Measurements from ENCODE around the gene C12orf57. TPM values are rescaled to one million over a fixed set of nuclear protein-coding genes. Genes with fewer than 3 reads are reported as not detected.

Gene C12orf57
- total and polyA plus RNA-seq, 2 of the 13 experiments (the other 11 are each of a cell fraction or from before 2014, with no cell fraction given): 84.0 to 287 TPM

DNA sequence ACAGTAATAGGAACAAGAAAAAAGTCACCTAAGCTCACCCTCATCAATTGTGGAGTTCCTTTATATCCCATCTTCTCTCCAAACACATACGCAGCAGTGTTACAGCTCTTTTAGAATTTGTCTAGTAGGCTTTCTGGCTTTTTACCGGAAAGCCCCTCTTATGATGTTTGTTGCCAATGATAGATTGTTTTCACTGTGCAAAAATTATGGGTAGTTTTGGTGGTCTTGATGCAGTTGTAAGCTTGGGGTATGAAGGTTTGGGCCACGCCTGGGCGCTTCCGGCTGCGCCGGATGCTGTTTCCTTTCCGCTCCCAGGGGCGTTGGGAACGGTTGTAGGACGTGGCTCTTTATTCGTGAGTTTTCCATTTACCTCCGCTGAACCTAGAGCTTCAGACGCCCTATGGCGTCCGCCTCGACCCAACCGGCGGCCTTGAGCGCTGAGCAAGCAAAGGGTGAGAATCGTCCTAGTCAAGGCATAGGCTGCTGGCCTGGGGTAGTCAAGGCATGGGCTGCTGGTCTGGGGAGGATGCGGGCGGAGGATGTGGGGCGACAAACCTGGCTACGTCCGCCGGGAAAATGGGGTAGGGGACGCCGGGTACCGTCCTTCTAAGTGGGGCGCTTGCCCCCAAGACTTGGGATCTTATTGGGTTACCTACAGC, at the start of gene C12orf57, which contains the start of gene RNU7-1 (continued):
- TF ChIP-seq SNRNP70 (IDR thresholded peaks at IDR 0.05; ENCODE audit: low read depth, low read length) (no peak), AKAP8 (CRISPR knock-in tag; IDR thresholded peaks at IDR 0.05) (no peak; the same call in 1 of the 2 replicates), MIXL1 (CRISPR knock-in tag; IDR thresholded peaks at IDR 0.05) (peak; percentile 84), NFKB2 (CRISPR knock-in tag; IDR thresholded peaks at IDR 0.05; ENCODE audit: borderline replicate concordance) (no peak), SP4 (CRISPR knock-in tag; IDR thresholded peaks at IDR 0.05) (peak; percentile 41; the same call in 1 of the 2 replicates), ZKSCAN1 (IDR thresholded peaks at IDR 0.05; ENCODE audit: low read length) (no peak; the same call in 1 of the 2 replicates), ZNF343 (CRISPR knock-in tag; IDR thresholded peaks at IDR 0.05) (no peak; the same call in 1 of the 2 replicates), ZNF557 (CRISPR knock-in tag; IDR thresholded peaks at IDR 0.05) (0 out of 2 replicates have a peak, but pooled peaks have one; percentile 73), DMAP1 (CRISPR knock-in tag; IDR thresholded peaks at IDR 0.05) (peak; percentile 83), MBNL3 (CRISPR knock-in tag; conservative IDR thresholded peaks at IDR 0.05) (no peak), SRSF9 (IDR thresholded peaks at IDR 0.05; ENCODE audit: borderline replicate concordance, insufficient read depth, low read depth, low read length, poor library complexity, severe bottlenecking) (no peak), SALL2 (CRISPR knock-in tag; IDR thresholded peaks at IDR 0.05) (no peak; the same call in 1 of the 2 replicates)
- TF ChIP-seq, protein P1, sequence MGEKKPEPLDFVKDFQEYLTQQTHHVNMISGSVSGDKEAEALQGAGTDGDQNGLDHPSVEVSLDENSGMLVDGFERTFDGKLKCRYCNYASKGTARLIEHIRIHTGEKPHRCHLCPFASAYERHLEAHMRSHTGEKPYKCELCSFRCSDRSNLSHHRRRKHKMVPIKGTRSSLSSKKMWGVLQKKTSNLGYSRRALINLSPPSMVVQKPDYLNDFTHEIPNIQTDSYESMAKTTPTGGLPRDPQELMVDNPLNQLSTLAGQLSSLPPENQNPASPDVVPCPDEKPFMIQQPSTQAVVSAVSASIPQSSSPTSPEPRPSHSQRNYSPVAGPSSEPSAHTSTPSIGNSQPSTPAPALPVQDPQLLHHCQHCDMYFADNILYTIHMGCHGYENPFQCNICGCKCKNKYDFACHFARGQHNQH (CRISPR knock-in tag; IDR thresholded peaks at IDR 0.05): peak; percentile 87
- TF ChIP-seq, protein P2, sequence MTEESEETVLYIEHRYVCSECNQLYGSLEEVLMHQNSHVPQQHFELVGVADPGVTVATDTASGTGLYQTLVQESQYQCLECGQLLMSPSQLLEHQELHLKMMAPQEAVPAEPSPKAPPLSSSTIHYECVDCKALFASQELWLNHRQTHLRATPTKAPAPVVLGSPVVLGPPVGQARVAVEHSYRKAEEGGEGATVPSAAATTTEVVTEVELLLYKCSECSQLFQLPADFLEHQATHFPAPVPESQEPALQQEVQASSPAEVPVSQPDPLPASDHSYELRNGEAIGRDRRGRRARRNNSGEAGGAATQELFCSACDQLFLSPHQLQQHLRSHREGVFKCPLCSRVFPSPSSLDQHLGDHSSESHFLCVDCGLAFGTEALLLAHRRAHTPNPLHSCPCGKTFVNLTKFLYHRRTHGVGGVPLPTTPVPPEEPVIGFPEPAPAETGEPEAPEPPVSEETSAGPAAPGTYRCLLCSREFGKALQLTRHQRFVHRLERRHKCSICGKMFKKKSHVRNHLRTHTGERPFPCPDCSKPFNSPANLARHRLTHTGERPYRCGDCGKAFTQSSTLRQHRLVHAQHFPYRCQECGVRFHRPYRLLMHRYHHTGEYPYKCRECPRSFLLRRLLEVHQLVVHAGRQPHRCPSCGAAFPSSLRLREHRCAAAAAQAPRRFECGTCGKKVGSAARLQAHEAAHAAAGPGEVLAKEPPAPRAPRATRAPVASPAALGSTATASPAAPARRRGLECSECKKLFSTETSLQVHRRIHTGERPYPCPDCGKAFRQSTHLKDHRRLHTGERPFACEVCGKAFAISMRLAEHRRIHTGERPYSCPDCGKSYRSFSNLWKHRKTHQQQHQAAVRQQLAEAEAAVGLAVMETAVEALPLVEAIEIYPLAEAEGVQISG (CRISPR knock-in tag; IDR thresholded peaks at IDR 0.05): no peak; the same call in 1 of the 2 replicates
- TF ChIP-seq, protein P3, sequence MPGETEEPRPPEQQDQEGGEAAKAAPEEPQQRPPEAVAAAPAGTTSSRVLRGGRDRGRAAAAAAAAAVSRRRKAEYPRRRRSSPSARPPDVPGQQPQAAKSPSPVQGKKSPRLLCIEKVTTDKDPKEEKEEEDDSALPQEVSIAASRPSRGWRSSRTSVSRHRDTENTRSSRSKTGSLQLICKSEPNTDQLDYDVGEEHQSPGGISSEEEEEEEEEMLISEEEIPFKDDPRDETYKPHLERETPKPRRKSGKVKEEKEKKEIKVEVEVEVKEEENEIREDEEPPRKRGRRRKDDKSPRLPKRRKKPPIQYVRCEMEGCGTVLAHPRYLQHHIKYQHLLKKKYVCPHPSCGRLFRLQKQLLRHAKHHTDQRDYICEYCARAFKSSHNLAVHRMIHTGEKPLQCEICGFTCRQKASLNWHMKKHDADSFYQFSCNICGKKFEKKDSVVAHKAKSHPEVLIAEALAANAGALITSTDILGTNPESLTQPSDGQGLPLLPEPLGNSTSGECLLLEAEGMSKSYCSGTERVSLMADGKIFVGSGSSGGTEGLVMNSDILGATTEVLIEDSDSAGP (CRISPR knock-in tag; IDR thresholded peaks at IDR 0.05; ENCODE audit: borderline replicate concordance): 0 out of 2 replicates have a peak, but pooled peaks have one; percentile 83
- TF ChIP-seq, protein P4, sequence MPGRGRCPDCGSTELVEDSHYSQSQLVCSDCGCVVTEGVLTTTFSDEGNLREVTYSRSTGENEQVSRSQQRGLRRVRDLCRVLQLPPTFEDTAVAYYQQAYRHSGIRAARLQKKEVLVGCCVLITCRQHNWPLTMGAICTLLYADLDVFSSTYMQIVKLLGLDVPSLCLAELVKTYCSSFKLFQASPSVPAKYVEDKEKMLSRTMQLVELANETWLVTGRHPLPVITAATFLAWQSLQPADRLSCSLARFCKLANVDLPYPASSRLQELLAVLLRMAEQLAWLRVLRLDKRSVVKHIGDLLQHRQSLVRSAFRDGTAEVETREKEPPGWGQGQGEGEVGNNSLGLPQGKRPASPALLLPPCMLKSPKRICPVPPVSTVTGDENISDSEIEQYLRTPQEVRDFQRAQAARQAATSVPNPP (CRISPR knock-in tag; IDR thresholded peaks at IDR 0.05): peak; percentile 22; the same call in 1 of the 2 replicates
- TF ChIP-seq, protein P5, sequence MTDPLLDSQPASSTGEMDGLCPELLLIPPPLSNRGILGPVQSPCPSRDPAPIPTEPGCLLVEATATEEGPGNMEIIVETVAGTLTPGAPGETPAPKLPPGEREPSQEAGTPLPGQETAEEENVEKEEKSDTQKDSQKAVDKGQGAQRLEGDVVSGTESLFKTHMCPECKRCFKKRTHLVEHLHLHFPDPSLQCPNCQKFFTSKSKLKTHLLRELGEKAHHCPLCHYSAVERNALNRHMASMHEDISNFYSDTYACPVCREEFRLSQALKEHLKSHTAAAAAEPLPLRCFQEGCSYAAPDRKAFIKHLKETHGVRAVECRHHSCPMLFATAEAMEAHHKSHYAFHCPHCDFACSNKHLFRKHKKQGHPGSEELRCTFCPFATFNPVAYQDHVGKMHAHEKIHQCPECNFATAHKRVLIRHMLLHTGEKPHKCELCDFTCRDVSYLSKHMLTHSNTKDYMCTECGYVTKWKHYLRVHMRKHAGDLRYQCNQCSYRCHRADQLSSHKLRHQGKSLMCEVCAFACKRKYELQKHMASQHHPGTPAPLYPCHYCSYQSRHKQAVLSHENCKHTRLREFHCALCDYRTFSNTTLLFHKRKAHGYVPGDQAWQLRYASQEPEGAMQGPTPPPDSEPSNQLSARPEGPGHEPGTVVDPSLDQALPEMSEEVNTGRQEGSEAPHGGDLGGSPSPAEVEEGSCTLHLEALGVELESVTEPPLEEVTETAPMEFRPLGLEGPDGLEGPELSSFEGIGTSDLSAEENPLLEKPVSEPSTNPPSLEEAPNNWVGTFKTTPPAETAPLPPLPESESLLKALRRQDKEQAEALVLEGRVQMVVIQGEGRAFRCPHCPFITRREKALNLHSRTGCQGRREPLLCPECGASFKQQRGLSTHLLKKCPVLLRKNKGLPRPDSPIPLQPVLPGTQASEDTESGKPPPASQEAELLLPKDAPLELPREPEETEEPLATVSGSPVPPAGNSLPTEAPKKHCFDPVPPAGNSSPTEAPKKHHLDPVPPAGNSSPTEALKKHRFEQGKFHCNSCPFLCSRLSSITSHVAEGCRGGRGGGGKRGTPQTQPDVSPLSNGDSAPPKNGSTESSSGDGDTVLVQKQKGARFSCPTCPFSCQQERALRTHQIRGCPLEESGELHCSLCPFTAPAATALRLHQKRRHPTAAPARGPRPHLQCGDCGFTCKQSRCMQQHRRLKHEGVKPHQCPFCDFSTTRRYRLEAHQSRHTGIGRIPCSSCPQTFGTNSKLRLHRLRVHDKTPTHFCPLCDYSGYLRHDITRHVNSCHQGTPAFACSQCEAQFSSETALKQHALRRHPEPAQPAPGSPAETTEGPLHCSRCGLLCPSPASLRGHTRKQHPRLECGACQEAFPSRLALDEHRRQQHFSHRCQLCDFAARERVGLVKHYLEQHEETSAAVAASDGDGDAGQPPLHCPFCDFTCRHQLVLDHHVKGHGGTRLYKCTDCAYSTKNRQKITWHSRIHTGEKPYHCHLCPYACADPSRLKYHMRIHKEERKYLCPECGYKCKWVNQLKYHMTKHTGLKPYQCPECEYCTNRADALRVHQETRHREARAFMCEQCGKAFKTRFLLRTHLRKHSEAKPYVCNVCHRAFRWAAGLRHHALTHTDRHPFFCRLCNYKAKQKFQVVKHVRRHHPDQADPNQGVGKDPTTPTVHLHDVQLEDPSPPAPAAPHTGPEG (CRISPR knock-in tag; IDR thresholded peaks at IDR 0.05): no peak
